Body of pancreas (tissue), 4 donors: Measurements from ENCODE around the gene TBP.

Experiments
- CTCF ChIP-seq, 7 experiments: fragments of 450-650 bp in 4 of 7; fragments of 200-600 bp in 3 of 7; sonication (generic) in 3 of 7; IDR thresholded peaks; one replicate each; pipeline ENCODE4 v1.5.1; 2016 to 2019; ENCODE audit warnings: antibody characterized with exemption in 7 of 7
- POLR2A ChIP-seq, 3 donors: fragments of 450-650 bp; IDR thresholded peaks; one replicate each; pipeline ENCODE4 v1.6.1; 2016; ENCODE audit warnings: antibody characterized with exemption in 3 of 3, mild to moderate bottlenecking in 2 of 3

DNA sequence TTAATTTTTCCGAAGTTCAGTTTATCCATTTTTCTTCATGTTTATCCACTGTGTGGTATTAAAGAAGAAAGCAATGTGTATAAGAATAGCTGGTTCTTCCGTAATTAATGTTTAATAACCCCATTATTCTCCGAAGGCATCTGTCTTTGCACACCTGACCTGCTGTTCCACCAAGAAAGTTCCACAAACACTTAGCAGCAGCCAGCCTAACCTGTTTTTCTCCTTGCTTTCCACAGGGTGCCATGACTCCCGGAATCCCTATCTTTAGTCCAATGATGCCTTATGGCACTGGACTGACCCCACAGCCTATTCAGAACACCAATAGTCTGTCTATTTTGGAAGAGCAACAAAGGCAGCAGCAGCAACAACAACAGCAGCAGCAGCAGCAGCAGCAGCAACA, 7.4 kb downstream of the TBP start:
- TF ChIP-seq CTCF (IDR thresholded peaks at IDR 0.05): no peak
- TF ChIP-seq POLR2A (IDR thresholded peaks at IDR 0.05): no peak
